SK-MEL-5 (cell line): Measurements from ENCODE around the gene FEM1A. TPM values are rescaled to one million over a fixed set of nuclear protein-coding genes. Genes with fewer than 3 reads are reported as not detected.
"Not testable (repeated sequence)": the region's sequence is repeated elsewhere in the genome, so short reads cannot be mapped to it uniquely, and the experiment has no call there.

ENCODE experiments used
- DNase-seq: peaks from one replicate; pipeline ENCODE4 v3.0.0-alpha.2; 2016; ENCODE audit warnings: low read depth, low spot score
- in situ Hi-C: cut with HindIII; loops from 2 replicates; pipeline ENCODE4 v1.10.0; 2016; ENCODE audit warnings: low sequenced_read_pairs, high pct_unique_total_duplicates, low pct_unique_long_range_greater_than_20kb
- small RNA-seq, 2 experiments: library from RNA; depleted of rRNA; stranded (forward); fragments of <200 nt; gene quantifications; one replicate each; pipeline ENCODE3, GENCODE V24; 2014
- total RNA-seq: library from RNA; depleted of rRNA; stranded (reverse); fragments of >200 nt; shearing (Covaris generic); gene quantifications from 2 replicates; pipeline ENCODE4 v1.2.3, GENCODE V29; 2014; rRNA removed

The FEM1A gene
- total RNA-seq, 1 experiment from 2014 or later: 11.6 TPM

- no peak for DNase-seq
- in situ Hi-C loops: no loop called here
Observed at GRCh38 chr19:4829001-4829712, 37.6 kb downstream of the FEM1A start.

- in situ Hi-C loops: no loop called here
- no peak for DNase-seq
Observed at GRCh38 chr19:4830332-4830731, 38.8 kb downstream of the FEM1A start.

GRCh38 chr19:4830768-4831265, 39.3 kb downstream of the FEM1A start:
- in situ Hi-C loops: no loop called here
- no peak for DNase-seq

- peak; percentile 40 for DNase-seq
Observed at GRCh38 chr19:4831304-4831978, 39.9 kb downstream of the FEM1A start, which contains the start of gene TICAM1. TICAM1 (minus strand) TSS chr19:4831712; CDS start chr19:4818377, 13,335 bp downstream.

GRCh38 chr19:4831979-4832340, 40.4 kb downstream of the FEM1A start:
- in situ Hi-C loops, DNase-seq: not testable (repeated sequence)

More at GRCh38 chr19:4831304-4831978, 39.9 kb downstream of the FEM1A start, which contains the start of gene TICAM1:
- in situ Hi-C loops: no loop called here

- in situ Hi-C loops: no loop called here
- DNase-seq: no peak
Observed at GRCh38 chr19:4832776-4833175, 41.2 kb downstream of the FEM1A start.

- in situ Hi-C loops: no loop called here
- no peak for DNase-seq
Observed at GRCh38 chr19:4839192-4839591, 47.7 kb downstream of the FEM1A start.

- DNase-seq: no peak
- in situ Hi-C loops: no loop called here
Observed at GRCh38 chr19:4843647-4843965, 52.1 kb downstream of the FEM1A start.

GRCh38 chr19:4844348-4845179, 53.0 kb downstream of the FEM1A start:
- in situ Hi-C loops: no loop called here
- DNase-seq: no peak

- in situ Hi-C loops, DNase-seq: not testable (repeated sequence)
Observed at GRCh38 chr19:4845975-4846374, 54.4 kb downstream of the FEM1A start.

- in situ Hi-C loops: no loop called here
- DNase-seq: no peak
Observed at GRCh38 chr19:4847190-4847973, 55.8 kb downstream of the FEM1A start.

- no peak for DNase-seq
- in situ Hi-C loops: no loop called here
Observed at GRCh38 chr19:4849019-4849418, 57.5 kb downstream of the FEM1A start.

Small RNA genes within 50 kb of the gene (small RNA-seq; reads per million reads assigned to genes)
- gene MIR7-3: 0 reads per million in 2 experiments

Other genes with a start within 250 kb of the FEM1A start
- 6.3 and 6.9 TPM in 2 replicates for gene SEMA6B, start 232.1 kb upstream of the FEM1A start, total RNA-seq
- 2.8 and 3.5 TPM in 2 replicates for gene TNFAIP8L1, start 152.2 kb upstream of the FEM1A start, total RNA-seq
- gene MYDGF, start 121.4 kb upstream of the FEM1A start, total RNA-seq: 321 and 322 TPM in 2 replicates
- 34.4 and 47.9 TPM in 2 replicates for gene DPP9, start 67.9 kb upstream of the FEM1A start, total RNA-seq
- 2.6 and 3.1 TPM in 2 replicates for gene TICAM1, start 40.0 kb downstream of the FEM1A start, total RNA-seq
- 36.2 and 42.2 TPM in 2 replicates for gene PLIN3, start 75.9 kb downstream of the FEM1A start, total RNA-seq
- gene ARRDC5, start 111.2 kb downstream of the FEM1A start, total RNA-seq: not detected in 2 replicates
- 5.3 and 5.7 TPM in 2 replicates for gene UHRF1, start 117.8 kb downstream of the FEM1A start, total RNA-seq
- gene KDM4B, start 177.4 kb downstream of the FEM1A start, total RNA-seq: 3.6 and 6.0 TPM in 2 replicates